ENCODE data around the gene TFPT.

The TFPT gene

DNA sequence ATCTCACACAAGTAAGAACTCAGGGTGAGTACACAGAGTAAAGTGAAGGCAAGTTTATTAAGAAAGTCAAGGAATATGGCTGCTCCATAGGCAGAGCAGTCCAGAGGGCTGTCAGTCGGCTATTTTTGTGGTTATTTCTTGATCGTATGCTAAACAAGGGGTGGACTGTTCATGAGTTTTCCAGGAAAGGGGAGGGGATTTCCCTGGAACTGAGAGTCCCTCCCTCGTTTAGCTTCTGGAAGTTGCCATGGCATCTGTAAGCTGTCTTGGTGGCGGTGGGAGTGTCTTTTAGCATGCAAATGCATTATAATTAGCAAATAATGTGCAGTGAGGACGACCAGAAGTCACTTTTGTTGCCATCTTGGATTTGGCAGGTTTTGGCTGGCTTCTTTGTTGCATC, 46.0 kb downstream of the TFPT start:
- DNase-seq = no peak

DNA sequence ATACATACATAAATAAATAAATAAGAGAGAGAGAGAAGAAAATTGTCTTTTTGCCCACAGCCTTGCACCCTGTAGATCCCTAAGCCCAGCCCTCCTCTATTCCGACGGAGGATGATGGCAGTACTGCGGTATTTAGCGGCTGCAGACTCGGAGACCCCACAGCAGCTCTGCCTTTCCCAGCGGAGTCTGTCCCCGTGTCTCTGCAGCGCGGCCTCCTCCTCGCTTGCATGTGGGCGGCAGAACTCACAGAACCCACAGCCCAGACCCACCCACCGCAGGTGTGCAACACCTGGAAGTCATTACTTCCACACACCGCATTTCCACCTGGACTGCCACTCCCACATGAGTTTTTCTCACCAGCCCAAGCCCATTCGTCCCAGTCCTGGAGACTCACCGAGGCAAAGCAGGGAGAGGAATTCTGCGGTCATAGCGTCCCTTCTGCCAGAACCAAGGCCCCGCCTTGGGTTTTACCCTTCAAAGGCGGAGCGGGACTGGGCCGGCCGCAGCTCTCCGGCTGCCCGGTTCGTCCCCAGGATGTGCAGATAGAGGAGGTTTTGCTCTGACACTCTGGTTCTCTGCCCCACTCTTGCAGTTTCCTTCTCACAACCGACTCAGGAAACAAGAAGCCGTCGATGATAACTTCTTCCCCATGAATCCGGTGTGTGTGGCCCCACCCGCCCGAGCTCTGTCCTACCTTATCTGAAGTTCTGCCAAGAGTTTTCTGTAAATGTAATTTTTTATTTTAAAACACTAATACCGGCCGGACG, 51.9 kb downstream of the TFPT start, which contains the start of gene VSTM1:
TSS of gene VSTM1 (minus strand) at position 548 of the 767 bp plus-strand sequence. CDS start at position 428, 120 bp downstream.
- DNase-seq = no peak

DNA sequence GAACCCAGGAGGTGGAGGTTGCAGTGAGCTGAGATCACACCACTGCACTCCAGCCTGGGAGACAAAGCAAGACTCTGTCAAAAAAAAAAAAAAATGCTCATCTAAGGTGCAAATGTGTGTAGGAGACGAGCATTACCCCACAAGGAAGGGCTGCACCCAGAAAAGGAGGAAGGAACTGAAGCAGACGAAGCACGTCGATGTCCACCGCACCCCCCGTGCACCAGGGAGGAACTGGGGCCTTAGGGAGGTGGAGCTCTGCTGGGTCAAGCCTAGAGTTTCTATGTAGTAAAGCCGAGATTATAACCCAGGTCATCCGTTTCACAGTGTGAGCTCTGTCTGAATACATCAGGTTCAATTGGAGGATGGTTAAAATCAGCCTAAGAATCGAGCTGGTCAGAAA, 52.8 kb downstream of the TFPT start:
- no peak for DNase-seq
